Muscle of arm (tissue), 14 donors: Measurements from ENCODE around the gene SSX4B. TPM values are rescaled to one million over a fixed set of nuclear protein-coding genes. Genes with fewer than 3 reads are reported as not detected.
"Not testable (repeated sequence)": the region's sequence is repeated elsewhere in the genome, so short reads cannot be mapped to it uniquely, and the experiment has no call there.

Experiments
- DNase-seq: peaks from one replicate; pipeline ENCODE4 v3.0.0-alpha.2; 2013
- long read RNA-seq, 11 donors: transcript quantifications; one replicate each; lab custom pipeline, GENCODE V29; 2026
- polyA plus RNA-seq, 12 donors: library from polyadenylated mRNA; unstranded; fragments of 120-200 nt; gene quantifications; one replicate each; pipeline ENCODE4 v1.2.1, GENCODE V29; 2013; ENCODE audit not compliant: insufficient read length in 12 of 12

SSX4B gene, protein sequence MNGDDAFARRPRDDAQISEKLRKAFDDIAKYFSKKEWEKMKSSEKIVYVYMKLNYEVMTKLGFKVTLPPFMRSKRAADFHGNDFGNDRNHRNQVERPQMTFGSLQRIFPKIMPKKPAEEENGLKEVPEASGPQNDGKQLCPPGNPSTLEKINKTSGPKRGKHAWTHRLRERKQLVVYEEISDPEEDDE
- polyA plus RNA-seq = not detected
- long read RNA-seq, donor 1 = 0 reads
- long read RNA-seq, donor 2 = 0 reads
- long read RNA-seq, donor 3 = 0 reads
- long read RNA-seq, donor 4 = 0 reads
- long read RNA-seq, donor 5 = 0 reads
- long read RNA-seq, donor 6 = 0 reads
- long read RNA-seq, donor 7 = 0 reads
- long read RNA-seq, donor 8 = 0 reads
- long read RNA-seq, donor 9 = 0 reads
- long read RNA-seq, donor 10 = 0 reads
- long read RNA-seq, donor 11 = 0 reads

GRCh38 chrX:48411860-48412259 lies at the start of gene SSX4B:
Gene SSX4B (minus strand): TSS chrX:48411960. CDS start chrX:48411372, 588 bp downstream.
- not testable (repeated sequence) for DNase-seq

DNA sequence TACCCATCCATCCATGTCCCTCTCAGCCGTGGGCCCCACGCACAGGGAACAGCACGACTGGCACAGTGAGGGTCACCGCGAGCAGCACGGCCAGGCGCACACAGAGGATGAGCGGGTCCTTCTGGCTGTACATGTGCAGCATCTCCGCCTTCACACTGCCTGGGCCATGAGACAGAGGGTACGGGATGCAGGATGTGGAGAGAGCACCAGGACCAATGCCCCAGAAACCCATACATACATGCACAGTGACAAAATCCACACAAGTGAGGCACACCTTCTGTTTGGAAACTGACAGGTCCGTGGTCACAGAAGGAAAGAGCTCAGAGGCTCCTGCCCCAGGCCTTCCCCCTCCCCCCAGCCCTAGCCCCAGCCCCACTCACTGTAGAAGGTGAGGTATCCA lies 48.8 kb upstream of the SSX4B start:
- DNase-seq = no peak

GRCh38 chrX:48460031-48460430 lies 48.3 kb upstream of the SSX4B start:
- DNase-seq = no peak

- DNase-seq = no peak
Measured at GRCh38 chrX:48459483-48459882, 47.7 kb upstream of the SSX4B start.

- DNase-seq = no peak
Measured at GRCh38 chrX:48458711-48459110, 47.0 kb upstream of the SSX4B start.

- DNase-seq = no peak
Measured at GRCh38 chrX:48456628-48457331, 45.0 kb upstream of the SSX4B start.

DNA sequence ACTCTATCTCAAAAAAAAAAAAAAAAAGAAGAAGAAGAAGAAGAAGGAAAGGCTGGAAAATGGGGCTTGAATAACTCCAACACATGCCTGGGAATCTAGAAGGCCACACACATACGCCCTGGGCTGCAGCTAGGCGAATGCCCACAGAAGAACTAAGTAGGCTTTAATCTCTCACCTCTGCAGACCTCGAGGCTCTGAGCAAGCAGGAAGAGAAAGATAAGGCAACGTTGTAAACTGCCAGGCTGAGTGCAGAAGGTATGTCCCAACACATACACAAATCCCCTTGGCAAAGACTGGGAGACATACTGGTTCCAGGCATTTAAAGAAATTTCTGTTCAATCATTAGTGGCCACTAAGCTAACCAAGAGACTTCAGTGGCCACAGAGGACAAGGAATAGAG lies 39.9 kb upstream of the SSX4B start:
- no peak for DNase-seq

DNA sequence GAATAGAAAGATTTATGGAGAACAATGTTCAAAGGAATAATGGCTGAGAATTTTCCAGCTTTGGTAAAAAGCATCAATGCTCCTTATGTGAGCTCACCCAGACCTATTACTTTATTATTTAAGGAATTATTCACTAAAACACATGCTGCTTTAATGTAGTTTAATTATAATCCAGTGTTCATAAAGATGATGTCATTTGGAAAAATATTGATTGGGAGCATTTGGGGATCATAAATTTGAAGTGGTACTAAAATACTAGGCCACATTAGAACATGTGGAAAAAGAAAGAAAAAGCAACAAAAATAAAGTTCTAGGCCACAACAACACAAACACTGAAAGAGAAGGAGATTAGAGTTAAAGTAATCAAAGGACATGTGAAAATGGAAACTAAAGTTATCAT lies 38.3 kb upstream of the SSX4B start:
- no peak for DNase-seq

GRCh38 chrX:48447201-48447600 lies 35.4 kb upstream of the SSX4B start:
- not testable (repeated sequence) for DNase-seq

- not testable (repeated sequence) for DNase-seq
Measured at GRCh38 chrX:48433713-48434112, 22.0 kb upstream of the SSX4B start.

DNA sequence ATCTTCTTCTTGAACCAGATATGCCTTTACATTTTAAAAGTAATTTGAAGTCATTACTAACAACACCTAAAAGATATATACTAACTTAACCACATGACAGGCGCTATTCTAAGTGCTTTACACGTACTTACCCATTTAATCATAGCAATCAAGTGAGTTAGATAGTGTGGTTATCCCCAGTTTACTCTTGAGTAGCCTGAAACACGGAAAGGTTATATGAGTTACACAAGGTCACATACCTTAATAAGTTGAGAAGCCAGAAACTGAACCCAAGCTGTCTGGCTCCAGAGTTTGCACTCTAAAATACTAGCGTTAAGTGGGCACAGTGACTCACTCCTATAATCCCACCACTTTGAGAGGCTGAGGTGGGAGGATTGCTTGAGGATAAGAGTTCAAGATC lies 18.4 kb upstream of the SSX4B start:
- DNase-seq = not testable (repeated sequence)

- DNase-seq = not testable (repeated sequence)
Measured at GRCh38 chrX:48429606-48430005, 17.8 kb upstream of the SSX4B start.

- DNase-seq = not testable (repeated sequence)
Measured at GRCh38 chrX:48427027-48427716, 15.4 kb upstream of the SSX4B start.

GRCh38 chrX:48397825-48398224 lies 13.9 kb downstream of the SSX4B start:
- not testable (repeated sequence) for DNase-seq

DNA sequence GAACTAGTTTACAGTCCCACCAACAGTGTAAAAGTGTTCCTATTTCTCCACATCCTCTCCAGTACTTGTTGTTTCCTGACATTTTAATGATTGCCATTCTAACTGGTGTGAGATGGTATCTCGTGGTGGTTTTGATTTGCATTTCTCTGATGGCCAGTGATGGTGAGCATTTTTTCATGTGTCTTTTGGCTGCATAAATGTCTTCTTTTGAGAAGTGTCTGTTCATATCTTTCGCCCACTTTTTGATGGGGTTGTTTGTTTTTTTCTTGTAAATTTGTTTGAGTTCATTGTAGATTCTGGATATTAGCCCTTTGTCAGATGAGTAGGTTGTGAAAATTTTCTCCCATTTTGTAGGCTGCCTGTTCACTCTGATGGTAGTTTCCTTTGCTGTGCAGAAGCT lies 14.8 kb downstream of the SSX4B start:
- DNase-seq = not testable (repeated sequence)

DNA sequence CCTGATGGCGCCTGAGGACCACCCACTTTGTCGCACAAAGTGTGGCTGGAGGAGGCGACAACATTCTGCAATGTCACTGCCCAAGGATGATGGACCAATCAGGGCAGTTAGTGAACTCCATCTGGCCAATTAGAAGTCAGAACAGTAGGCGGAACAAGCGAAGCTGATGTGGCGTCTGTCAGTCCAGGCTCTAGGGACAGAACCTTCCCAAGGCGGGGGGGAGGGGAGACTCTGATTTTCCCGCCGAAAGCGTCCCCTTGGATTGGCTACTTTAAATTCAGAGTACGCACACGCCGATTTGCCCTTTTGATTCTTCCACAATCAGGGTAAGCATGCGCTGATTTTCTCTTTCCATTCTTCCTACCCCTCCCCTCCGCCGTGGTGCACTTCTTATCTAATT lies 28.5 kb downstream of the SSX4B start, which contains the start of gene SSX4:
SSX4 (plus strand) TSS at position 301 of the 400 bp plus-strand sequence. CDS start 515 bp downstream, outside the sequence.
- not testable (repeated sequence) for DNase-seq

- DNase-seq = not testable (repeated sequence)
Measured at GRCh38 chrX:48370408-48370807, 41.4 kb downstream of the SSX4B start.

DNA sequence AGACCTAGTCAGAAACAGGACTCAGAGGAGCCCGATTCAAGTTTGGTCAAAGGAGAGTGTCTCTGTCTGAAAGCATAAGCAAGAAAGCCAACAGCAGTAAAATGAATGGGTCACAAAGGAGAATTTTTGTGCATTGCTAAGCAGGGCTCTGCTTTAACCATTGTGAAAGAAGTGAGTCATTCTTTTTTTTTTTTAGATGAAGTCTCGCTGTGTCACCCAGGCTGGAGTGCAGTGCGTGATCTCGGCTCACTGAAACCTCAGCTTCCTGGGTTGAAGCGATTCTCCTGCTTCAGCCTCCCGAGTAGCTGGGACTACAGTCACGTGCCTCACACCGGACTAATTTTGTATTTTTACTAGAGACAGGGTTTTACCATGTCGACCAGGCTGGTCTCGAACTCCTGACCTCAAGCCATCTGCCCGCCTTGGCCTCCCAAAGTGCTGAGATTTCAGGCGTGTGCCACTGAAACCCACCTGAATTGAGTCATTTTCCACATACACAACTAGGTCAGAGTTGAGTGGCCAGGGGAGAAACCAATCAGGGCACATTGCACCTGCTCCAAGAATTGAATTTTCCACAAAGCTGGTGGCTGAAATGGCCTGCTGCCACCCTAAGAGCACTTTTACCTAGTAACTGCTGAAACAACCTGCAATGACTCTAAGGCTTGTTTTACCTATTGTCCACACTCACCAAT lies 43.9 kb downstream of the SSX4B start:
- DNase-seq = not testable (repeated sequence)

DNA sequence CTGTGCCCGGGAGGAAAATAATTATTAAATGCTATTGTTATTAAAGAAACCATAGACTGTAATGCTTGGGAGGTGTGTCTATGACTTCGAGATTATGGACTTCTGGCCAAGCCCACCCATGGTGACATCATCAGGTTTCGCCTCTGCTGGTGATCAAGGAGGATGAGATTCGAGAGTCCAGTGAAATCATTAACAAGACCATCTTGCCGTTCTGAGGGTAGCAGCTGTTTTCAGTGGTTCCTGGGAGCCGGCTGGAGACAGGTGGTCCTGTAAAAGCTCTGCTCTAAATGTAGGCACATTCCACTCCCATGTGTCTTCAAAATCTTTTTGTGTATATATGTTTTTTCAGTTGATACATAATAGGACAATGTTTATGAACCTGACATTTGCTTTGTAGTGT lies 52.5 kb downstream of the SSX4B start:
- not testable (repeated sequence) for DNase-seq

- no peak for DNase-seq
Measured at GRCh38 chrX:48357681-48358080, 54.1 kb downstream of the SSX4B start.

DNA sequence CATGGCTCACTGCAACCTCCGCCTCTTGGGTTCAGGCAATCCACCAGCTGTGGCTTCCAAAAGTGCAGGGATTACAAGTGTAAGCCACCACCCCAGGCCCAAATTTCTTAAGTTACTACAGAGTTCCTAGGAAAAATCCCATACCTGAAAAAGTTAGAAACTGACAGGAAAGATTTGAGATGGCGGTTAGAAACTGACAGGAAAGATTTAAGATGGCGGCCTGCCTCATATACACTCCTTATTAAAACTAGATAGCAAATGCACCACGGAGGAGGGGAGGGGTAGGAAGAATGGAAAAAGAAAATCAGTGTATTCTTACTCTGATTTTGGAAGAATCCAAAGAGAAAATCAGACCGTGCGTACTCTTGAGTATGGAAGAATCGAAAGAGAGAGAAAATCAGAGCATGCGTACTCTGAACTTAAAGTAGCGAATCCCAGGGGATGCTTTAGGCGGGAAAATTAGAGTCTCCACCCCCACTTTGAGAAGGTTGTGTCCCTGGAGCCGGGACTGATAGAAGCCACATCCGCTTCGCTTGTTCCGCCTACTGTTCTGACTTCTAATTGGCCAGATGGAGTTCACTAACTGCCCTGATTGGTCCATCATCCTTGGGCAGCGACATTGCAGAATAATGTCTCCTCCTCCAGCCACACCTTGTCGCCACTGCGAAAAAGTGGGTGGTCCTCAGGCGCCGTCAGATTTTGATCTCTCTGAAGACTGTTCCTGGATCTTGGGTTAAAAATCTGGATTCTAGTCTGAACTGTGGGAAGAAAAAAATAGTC lies 55.3 kb downstream of the SSX4B start, which contains the start of gene SSX3:
SSX3 (minus strand) TSS at position 389 of the 780 bp plus-strand sequence. CDS start 1,454 bp downstream, outside the sequence.
- DNase-seq = not testable (repeated sequence)
